Colonic mucosa (tissue), 4 donors: Measurements from ENCODE around the gene ATG101. TPM values are rescaled to one million over a fixed set of nuclear protein-coding genes. Genes with fewer than 3 reads are reported as not detected.

Experiments
- DNase-seq: peaks from one replicate; pipeline ENCODE4 v3.0.0-alpha.2; 2020
- H3K27ac ChIP-seq: fragments of 200-600 bp; one replicate; pipeline ENCODE4 v1.8.0; 2021
- H3K27me3 ChIP-seq: fragments of 200-600 bp; one replicate; pipeline ENCODE4 v1.8.0; 2021
- H3K36me3 ChIP-seq: fragments of 200-600 bp; one replicate; pipeline ENCODE4 v1.8.0; 2021
- H3K4me1 ChIP-seq: fragments of 200-600 bp; one replicate; pipeline ENCODE4 v1.8.0; 2021; ENCODE audit warnings: mild to moderate bottlenecking
- H3K4me3 ChIP-seq: fragments of 200-600 bp; one replicate; pipeline ENCODE4 v1.8.0; 2021
- H3K9ac ChIP-seq, 2 donors: one replicate each; pipeline ENCODE4 v1.7.0; 2013; ENCODE audit warnings: control low read depth in 2 of 2, low read depth in 2 of 2, low read length in 2 of 2
- H3K9me3 ChIP-seq: fragments of 200-600 bp; one replicate; pipeline ENCODE4 v1.8.0; 2021
- CTCF ChIP-seq: fragments of 200-600 bp; IDR thresholded peaks from one replicate; pipeline ENCODE4 v1.8.0; 2022; ENCODE audit warnings: antibody characterized with exemption, mild to moderate bottlenecking
- intact Hi-C: fragments of 100-400 bp; cut with DNase I; formaldehyde crosslinking; loops from one replicate; pipeline ENCODE4 v1.14.1; 2022
- total RNA-seq, 2 donors: library from RNA; stranded (reverse); fragmentation: NEBNext Ultra II Directional in 1 of 2; extraction: Animal tissue kit (Norgen Biotek cat#: 25700) in 1 of 2; gene quantifications; one replicate each; pipeline ENCODE4 v1.2.1, GENCODE V29; 2021
- donor health status: healthy.
- donor health status: DM: no; HTN: no; CAD: no.
- donor health status: DM: no; HTN: no; CAD: no.

The ATG101 gene
- total RNA-seq, 2 donors from 2014 or later: 37.7 to 44.0 TPM

GRCh38 chr12:52063981-52064649 is 5.7 kb upstream of the ATG101 start:
- TF ChIP-seq CTCF: no peak
- Histone ChIP-seq H3K27ac (peak overlapping the region; percentile 27), H3K4me3 (no peak overlapping the region), H3K36me3 (no peaks in the 10 kb centered on the region), H3K4me1 (peaks cover 6% of the 10 kb centered on the region), H3K9me3 (no peaks in the 10 kb centered on the region), H3K27me3 (no peaks in the 10 kb centered on the region), H3K9ac (no peak overlapping the region)
- intact Hi-C loops: no loop called here
- no peak for DNase-seq

- DNase-seq: no peak
- no peak for TF ChIP-seq CTCF
- Histone ChIP-seq H3K27ac (no peak overlapping the region), H3K27me3 (no peaks in the 10 kb centered on the region), H3K4me1 (peaks cover 16% of the 10 kb centered on the region), H3K36me3 (no peaks in the 10 kb centered on the region), H3K9ac (no peak overlapping the region), H3K4me3 (no peak overlapping the region), H3K9me3 (no peaks in the 10 kb centered on the region)
- intact Hi-C loops: no loop called here
Observed at GRCh38 chr12:52066346-52067080, 3.3 kb upstream of the ATG101 start.

DNA sequence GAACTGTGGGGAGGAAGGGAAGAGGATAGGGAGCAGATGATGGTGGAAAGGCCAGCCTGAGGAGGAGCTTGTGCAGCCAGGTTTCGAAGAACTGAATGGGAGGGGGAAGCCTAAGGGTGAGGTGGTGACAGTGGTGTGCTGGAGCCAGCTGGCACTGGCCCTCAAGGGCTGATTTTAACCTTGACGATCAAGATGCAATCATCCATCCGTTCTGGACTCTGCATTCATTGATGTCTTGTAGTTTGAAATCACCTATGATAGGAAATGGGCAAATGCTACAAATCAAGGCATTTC is 2.8 kb upstream of the ATG101 start:
- no peak for DNase-seq
- Histone ChIP-seq H3K9ac (no peak overlapping the region), H3K27ac (no peak overlapping the region), H3K4me1 (peaks cover 13% of the 10 kb centered on the region), H3K4me3 (no peak overlapping the region), H3K27me3 (no peaks in the 10 kb centered on the region), H3K9me3 (no peaks in the 10 kb centered on the region), H3K36me3 (no peaks in the 10 kb centered on the region)
- TF ChIP-seq CTCF: no peak
- intact Hi-C loops: no loop called here

- Histone ChIP-seq H3K9ac (peak overlapping the region; percentile 95 to 96), H3K9me3 (no peaks in the 10 kb centered on the region), H3K27me3 (no peaks in the 10 kb centered on the region), H3K4me1 (peaks cover 12% of the 10 kb centered on the region), H3K4me3 (peak overlapping the region; percentile 93), H3K27ac (peak overlapping the region; percentile 77), H3K36me3 (peaks cover 5% of the 10 kb centered on the region)
- intact Hi-C loops: no loop called here
- no peak for TF ChIP-seq CTCF
- DNase-seq: no peak
Observed at GRCh38 chr12:52070185-52070925, 577 bp downstream of the ATG101 start.

- DNase-seq: no peak
- Histone ChIP-seq H3K36me3 (peaks cover 5% of the 10 kb centered on the region), H3K27ac (no peak overlapping the region), H3K27me3 (no peaks in the 10 kb centered on the region), H3K9me3 (no peaks in the 10 kb centered on the region), H3K9ac (no peak overlapping the region), H3K4me1 (peaks cover 12% of the 10 kb centered on the region), H3K4me3 (no peak overlapping the region)
- intact Hi-C loops: no loop called here
- TF ChIP-seq CTCF: no peak
Observed at GRCh38 chr12:52073531-52074381, 4.0 kb downstream of the ATG101 start.
